Activated T-cell treated with anti-CD3 and anti-CD28 coated beads for 48 hours (primary cell): ENCODE measurements around the gene CCDC117.

Experiments
- DNase-seq: peaks from one replicate; pipeline ENCODE4 v3.0.0-alpha.2; 2020; ENCODE audit warnings: low read depth

Gene CCDC117

DNA sequence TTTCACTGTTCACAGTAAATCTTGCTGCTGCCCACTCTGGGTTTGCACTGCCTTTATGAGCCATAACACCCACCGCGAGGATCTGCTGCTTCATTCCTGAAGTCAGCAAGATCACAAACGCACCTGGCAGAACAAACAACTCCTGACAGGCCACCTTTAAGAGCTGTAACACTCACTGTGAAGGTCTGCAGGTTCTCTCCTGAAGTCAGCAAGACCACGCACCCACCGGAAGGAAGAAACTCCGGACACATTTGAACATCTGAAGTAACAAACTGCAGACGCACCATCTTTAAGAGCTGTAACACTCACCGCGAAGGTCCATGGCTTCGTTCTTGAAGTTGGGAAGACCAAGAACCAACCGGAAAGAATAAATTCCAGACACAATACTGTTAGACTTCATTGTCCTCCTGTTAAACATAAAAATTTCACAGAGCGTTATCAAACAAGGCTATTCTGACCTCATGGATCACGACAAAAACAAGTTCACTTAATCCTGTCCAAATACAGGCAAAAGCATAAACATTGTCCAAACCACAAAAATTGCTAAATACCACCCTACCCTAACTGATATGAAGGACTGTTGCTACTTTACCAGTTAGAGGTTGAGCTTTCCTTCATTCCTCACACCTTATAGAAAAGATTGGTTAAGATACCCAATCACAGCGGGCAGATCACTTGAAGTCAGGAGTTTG is 3.0 kb upstream of the CCDC117 start:
- no peak for DNase-seq

GRCh38 chr22:28771195-28771791 is 1.2 kb upstream of the CCDC117 start:
- DNase-seq, result no peak

DNA sequence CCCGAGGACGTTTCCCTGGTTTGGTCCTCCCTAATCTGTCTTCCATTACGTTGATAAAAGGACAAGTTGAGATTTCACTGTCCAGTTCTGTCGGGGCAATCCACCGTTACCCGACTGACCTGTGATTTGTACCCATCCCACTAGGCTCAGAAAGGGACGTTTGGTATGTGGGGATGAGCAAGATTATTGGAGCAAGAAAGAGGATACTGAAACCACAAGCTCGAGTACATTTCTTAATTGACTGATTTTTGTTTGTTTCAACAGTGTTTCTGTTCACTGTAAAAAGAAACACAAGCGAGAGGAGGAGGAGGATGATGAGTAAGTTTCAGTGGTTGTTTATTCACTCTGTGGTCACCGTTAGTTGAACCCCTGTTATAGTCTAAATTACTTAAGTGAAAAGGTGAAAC is 969 bp downstream of the CCDC117 start:
- no peak for DNase-seq

DNA sequence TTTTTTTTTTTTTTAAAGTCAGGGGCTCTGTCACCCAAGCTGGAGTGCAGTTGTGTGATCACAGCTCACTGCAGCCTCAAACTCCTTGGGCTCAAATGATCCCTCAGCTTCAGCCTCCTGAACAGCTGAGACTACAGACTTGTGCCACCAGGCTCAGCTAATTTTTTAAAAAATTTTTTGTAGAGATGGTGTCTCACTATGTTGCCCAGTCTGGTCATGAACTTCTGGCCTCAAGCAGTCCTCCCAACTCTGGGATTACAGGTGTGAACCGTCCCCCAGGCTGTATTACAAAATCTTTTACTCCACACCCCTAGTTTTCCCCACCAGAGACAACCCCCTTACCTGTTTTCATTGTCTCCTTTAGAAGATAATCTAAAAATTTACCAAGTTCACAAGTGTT is 1.9 kb downstream of the CCDC117 start:
- DNase-seq, result no peak

DNA sequence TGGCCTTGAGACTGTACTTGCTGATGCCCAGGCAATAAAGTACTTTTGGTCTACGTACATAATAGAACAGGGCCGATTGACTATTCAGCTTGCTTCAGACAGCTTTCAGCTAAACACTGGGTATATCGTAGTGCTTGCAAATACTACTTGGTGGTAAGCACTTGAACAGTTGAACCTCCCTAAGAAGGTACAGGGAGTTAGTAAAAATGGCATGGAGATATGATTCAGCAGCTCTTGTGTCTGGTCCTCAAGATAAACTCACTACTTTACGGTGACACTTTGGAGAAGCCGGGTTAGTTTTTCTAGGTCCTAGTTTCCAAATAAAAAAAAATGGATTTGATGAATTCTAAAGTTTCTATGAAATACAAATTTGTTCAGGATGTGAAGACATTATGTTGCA is 7.3 kb downstream of the CCDC117 start:
- DNase-seq, result no peak

DNA sequence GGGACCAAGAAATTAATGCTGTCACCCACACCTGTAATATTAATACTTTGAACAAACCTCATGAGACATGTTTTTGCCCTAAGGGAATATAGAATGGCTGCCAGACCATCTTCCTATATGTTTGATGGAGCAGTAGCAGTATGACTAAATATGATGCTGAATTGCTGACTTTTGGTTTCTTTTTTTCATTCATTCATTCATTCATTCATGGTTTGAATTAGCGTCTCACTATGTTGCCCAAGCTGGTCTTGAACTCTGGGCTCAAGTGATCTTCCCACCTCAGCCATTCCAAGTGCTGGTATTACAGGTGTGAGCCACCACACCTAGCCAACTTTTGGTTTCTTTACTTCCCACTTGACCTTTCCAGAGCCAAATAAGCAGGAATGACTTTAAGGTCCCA is 7.8 kb downstream of the CCDC117 start:
- DNase-seq, result no peak

- DNase-seq, result no peak
These were observed 11.5 kb downstream of the CCDC117 start for GRCh38 chr22:28783786-28784671.

GRCh38 chr22:28788601-28789000 is 16.1 kb downstream of the CCDC117 start:
- no peak for DNase-seq

GRCh38 chr22:28791124-28791523 is 18.6 kb downstream of the CCDC117 start:
- DNase-seq, result no peak

GRCh38 chr22:28791841-28792490 is 19.5 kb downstream of the CCDC117 start:
- DNase-seq, result no peak

DNA sequence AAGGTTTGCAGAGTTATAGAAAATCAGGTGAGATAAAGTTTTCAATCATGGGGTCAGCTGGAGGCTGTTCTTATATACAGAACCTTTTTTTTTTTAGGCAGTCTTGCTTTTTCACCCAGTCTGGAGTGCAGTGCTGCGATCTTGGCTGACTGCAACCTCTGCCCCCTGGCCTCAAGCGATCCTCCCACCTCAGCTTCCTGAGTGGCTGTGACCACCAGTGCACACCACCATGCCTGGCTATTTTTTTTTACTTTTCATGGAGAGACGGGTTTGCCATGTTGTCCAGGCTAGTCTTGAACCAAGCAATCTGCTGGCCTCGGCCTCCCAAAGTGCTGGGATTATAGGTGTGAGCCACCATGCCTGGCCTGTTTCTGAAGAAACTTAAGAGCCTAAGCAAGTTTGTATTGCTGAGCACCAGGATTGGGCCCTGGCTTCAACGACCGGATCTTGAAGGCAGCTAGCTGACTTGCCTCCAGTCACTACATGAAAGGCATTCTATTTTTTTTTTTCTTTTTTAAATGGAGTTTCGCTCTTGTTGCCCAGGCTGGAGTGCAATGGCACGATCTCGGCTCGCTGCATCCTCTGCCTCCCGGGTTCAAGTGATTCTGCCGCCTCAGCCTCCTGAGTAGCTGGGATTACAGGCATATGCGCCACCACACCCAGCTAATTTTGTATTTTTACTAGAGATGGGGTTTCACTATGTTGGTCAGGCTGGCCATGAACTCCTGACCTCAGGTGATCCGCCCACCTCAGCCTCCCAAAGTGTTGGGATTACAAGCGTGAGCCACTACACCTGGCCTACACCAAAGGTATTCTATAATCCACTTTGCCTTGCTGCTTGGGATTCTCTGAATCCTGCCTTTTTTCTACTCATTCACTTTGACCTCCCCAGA is 20.2 kb downstream of the CCDC117 start:
- DNase-seq, result no peak

GRCh38 chr22:28793976-28794584 is 21.6 kb downstream of the CCDC117 start:
- DNase-seq, result no peak

GRCh38 chr22:28795071-28795693 is 22.7 kb downstream of the CCDC117 start:
- no peak for DNase-seq

- DNase-seq, result no peak
These were observed 23.7 kb downstream of the CCDC117 start for GRCh38 chr22:28795932-28796856.

GRCh38 chr22:28798810-28799605 is 26.5 kb downstream of the CCDC117 start:
- no peak for DNase-seq

- no peak for DNase-seq
These were observed 27.3 kb downstream of the CCDC117 start for GRCh38 chr22:28799606-28800307.

DNA sequence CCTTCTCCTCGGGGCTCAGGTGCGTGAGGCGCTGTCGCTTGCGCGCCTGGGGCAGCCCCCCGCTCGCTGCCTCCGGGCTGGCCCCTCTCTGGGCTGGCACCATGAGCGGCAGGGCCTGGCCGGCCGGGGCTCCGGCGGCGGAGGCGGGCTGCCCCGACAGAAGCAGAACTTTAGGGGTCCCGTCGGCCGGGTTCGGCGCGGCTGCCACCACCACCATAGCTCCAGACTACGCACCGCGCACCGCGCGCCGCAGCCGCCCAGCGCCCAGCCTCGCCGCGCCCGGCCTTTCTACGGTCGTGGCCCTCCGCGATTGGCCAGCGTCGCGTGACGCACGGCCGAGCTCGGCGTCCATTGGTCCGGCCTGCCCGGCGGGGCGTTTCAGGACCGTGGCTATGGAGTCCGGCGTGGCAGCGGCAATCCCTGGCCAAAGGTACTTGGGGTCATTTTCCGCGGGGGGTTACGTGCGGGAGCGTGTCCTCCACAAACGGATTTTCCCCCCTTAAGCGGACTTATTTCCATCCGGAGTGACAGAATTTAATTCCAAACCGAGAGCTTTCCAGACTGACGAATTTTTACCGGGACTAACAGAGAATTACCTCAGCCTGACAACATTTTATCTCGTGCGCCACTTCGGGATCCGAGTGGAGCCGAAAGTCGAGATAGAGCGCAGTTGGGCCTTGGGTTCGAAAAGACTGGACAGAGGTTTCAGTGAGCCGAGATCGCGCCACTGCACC is 28.0 kb downstream of the CCDC117 start, which contains the start of gene XBP1:
Gene XBP1 (minus strand): TSS at position 262 of the 734 bp plus-strand sequence.
- DNase-seq, result peak; percentile 90
